Measurements from ENCODE around the gene OSBPL2. TPM values are rescaled to one million over a fixed set of nuclear protein-coding genes. Genes with fewer than 3 reads are reported as not detected.

Gene OSBPL2
- total and polyA plus RNA-seq, 2 experiments from 2014 or later: 16.6 to 31.2 TPM

DNA sequence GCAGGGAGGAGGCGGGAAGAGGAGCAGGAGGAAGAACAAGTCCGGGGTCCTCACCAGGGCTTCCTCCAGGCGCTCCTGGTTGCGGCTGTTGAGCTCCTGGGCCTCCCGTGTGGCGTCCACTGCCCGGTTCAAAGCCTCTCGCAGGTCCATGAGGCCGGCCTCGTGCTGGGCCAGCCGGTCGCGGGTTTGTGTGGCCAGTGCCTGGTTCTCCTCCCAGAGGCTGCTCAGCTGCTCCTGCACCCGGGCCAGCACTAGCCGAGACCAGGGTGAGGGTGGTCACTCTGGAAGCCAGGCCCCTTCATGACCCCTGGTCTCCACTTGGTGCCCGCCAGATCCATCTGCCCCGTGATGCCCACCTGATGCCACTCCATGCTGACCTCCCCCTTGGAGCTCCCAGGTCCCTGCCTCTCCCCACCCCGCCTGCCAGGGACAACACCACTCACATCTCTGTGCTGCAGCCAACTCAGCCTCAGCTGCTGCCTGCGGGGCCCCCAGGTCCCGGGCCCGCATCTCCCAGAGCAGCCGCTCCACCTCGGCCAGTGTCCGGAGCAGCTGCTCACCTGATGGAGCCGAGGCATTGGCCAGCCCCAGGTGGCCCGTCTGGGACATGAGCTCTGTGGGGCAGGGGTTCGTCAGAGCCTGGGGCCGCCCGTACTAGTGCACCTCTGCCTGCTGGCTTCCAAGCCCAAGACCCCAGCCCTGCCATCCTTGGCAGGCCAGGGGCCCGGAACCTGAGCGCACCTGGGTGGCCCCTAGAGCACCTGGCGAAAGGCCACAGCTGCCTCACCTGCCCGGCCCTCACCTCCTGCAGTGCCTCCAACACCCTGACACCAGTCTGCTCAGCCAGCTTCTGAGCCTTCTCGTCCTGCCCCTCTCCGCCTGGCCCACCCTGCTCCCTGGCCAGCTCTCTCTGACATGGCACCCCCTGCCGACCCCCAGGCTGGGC is 80.4 kb downstream of the OSBPL2 start:
- Mint-ChIP-seq H3K4me1 (no peaks in the 10 kb centered on the region), H3K36me3 (ENCODE audit: low read depth) (peaks cover 79% of the 10 kb centered on the region), H3K27ac (no peak overlapping the region), H3K9me3 (peaks cover 23% of the 10 kb centered on the region), H3K4me3 (no peak overlapping the region), H3K27me3 (ENCODE audit: insufficient read depth, low read depth, poor library complexity) (peaks cover 43% of the 10 kb centered on the region)
- Histone ChIP-seq H3K4me2 (no peak overlapping the region), H3K36me3 (ENCODE audit: insufficient read depth) (peaks cover 31% of the 10 kb centered on the region), H3K4me3 (no peak overlapping the region), H3K4me1 (ENCODE audit: insufficient read depth) (no peaks in the 10 kb centered on the region), H2AFZ (no peak overlapping the region), H3K27ac (ENCODE audit: low read depth) (no peak overlapping the region), H4K20me1 (replicated peaks; ENCODE audit: insufficient read depth) (no peaks in the 10 kb centered on the region), H3K27me3 (ENCODE audit: insufficient read depth) (no peaks in the 10 kb centered on the region), H3F3A (replicated peaks; ENCODE audit: low read depth) (peaks cover 47% of the 10 kb centered on the region), H3K9me2 (ENCODE audit: insufficient read depth) (no peaks in the 10 kb centered on the region), H3K79me2 (replicated peaks; ENCODE audit: insufficient read depth) (no peaks in the 10 kb centered on the region)
- DNase-seq (ENCODE audit: low spot score): no peak
- TF ChIP-seq ZNF331 (CRISPR knock-in tag; IDR thresholded peaks at IDR 0.05; ENCODE audit: low read depth): no peak
- TF ChIP-seq ZNF462 (CRISPR knock-in tag; IDR thresholded peaks at IDR 0.05): no peak
- TF ChIP-seq CREB1 (CRISPR knock-in tag; IDR thresholded peaks at IDR 0.05; ENCODE audit: low read depth): no peak
- TF ChIP-seq JUNB (IDR thresholded peaks at IDR 0.05; ENCODE audit: unreplicated experiment): no peak
- TF ChIP-seq NANOG (IDR thresholded peaks at IDR 0.05; ENCODE audit: borderline replicate concordance): no peak
- no peak for TF ChIP-seq EZH2 (IDR thresholded peaks at IDR 0.05; ENCODE audit: low read depth, unreplicated experiment)
- TF ChIP-seq ETS1 (IDR thresholded peaks at IDR 0.05): no peak
- TF ChIP-seq POLR2AphosphoS5 (IDR thresholded peaks at IDR 0.05; ENCODE audit: low read depth): no peak
- ATAC-seq: no peak

All from GM23338 (cell line).